Measurements from ENCODE around the gene CCDC47.

CCDC47 gene

GRCh38 chr17:63773272-63774140, at the start of gene CCDC47:
CCDC47 (minus strand) TSS chr17:63773597; CDS start chr17:63766175, 7,422 bp downstream.
- H3K9me3 ChIP-seq (ENCODE audit: control insufficient read depth, low read length): no peaks in the 10 kb centered on the region
- H3K4me3 ChIP-seq (ENCODE audit: low read length): peak within 1 kb of the TSS; percentile 98
- H3K36me3 ChIP-seq (ENCODE audit: control insufficient read depth, insufficient read depth, low read length, severe bottlenecking): peaks cover 10% of the 10 kb centered on the region
- DNase-seq (ENCODE audit: low read depth): peak; percentile 99
- peak within 1 kb of the TSS; percentile 99 for H3K9ac ChIP-seq (ENCODE audit: low read length)
- H3K4me1 ChIP-seq (ENCODE audit: control insufficient read depth, insufficient read depth, low read length): peaks cover 26% of the 10 kb centered on the region
- H3K27me3 ChIP-seq (replicated peaks; ENCODE audit: control insufficient read depth, insufficient read depth, low read length): no peaks in the 10 kb centered on the region

- H3K36me3 ChIP-seq (ENCODE audit: control insufficient read depth, insufficient read depth, low read length, severe bottlenecking): peaks cover 81% of the 10 kb centered on the region
- H3K9ac ChIP-seq (ENCODE audit: low read length): no peak overlapping the region
- H3K9me3 ChIP-seq (ENCODE audit: control insufficient read depth, low read length): no peaks in the 10 kb centered on the region
- no peak overlapping the region for H3K4me3 ChIP-seq (ENCODE audit: low read length)
- DNase-seq (ENCODE audit: low read depth): no peak
- H3K27me3 ChIP-seq (replicated peaks; ENCODE audit: control insufficient read depth, insufficient read depth, low read length): no peaks in the 10 kb centered on the region
- H3K4me1 ChIP-seq (ENCODE audit: control insufficient read depth, insufficient read depth, low read length): peaks cover 9% of the 10 kb centered on the region
Observed at GRCh38 chr17:63822537-63822936, 49.1 kb upstream of the CCDC47 start.

GRCh38 chr17:63821804-63822203, 48.4 kb upstream of the CCDC47 start:
- peaks cover 9% of the 10 kb centered on the region for H3K4me1 ChIP-seq (ENCODE audit: control insufficient read depth, insufficient read depth, low read length)
- peaks cover 88% of the 10 kb centered on the region for H3K36me3 ChIP-seq (ENCODE audit: control insufficient read depth, insufficient read depth, low read length, severe bottlenecking)
- DNase-seq (ENCODE audit: low read depth): no peak

GRCh38 chr17:63820963-63821561, 47.7 kb upstream of the CCDC47 start:
- Histone ChIP-seq H3K4me1 (ENCODE audit: control insufficient read depth, insufficient read depth, low read length) (peaks cover 7% of the 10 kb centered on the region), H3K4me3 (ENCODE audit: low read length) (no peak overlapping the region), H3K36me3 (ENCODE audit: control insufficient read depth, insufficient read depth, low read length, severe bottlenecking) (peaks cover 96% of the 10 kb centered on the region), H3K27me3 (replicated peaks; ENCODE audit: control insufficient read depth, insufficient read depth, low read length) (no peaks in the 10 kb centered on the region), H3K9ac (ENCODE audit: low read length) (no peak overlapping the region), H3K9me3 (ENCODE audit: control insufficient read depth, low read length) (no peaks in the 10 kb centered on the region)
- no peak for DNase-seq (ENCODE audit: low read depth)

More at GRCh38 chr17:63821804-63822203, 48.4 kb upstream of the CCDC47 start:
- no peaks in the 10 kb centered on the region for H3K9me3 ChIP-seq (ENCODE audit: control insufficient read depth, low read length)
- H3K27me3 ChIP-seq (replicated peaks; ENCODE audit: control insufficient read depth, insufficient read depth, low read length): no peaks in the 10 kb centered on the region
- no peak overlapping the region for H3K4me3 ChIP-seq (ENCODE audit: low read length)
- H3K9ac ChIP-seq (ENCODE audit: low read length): peak overlapping the region; percentile 2

GRCh38 chr17:63819585-63820537, 46.5 kb upstream of the CCDC47 start:
- no peak overlapping the region for H3K9ac ChIP-seq (ENCODE audit: low read length)
- H3K9me3 ChIP-seq (ENCODE audit: control insufficient read depth, low read length): no peaks in the 10 kb centered on the region
- H3K36me3 ChIP-seq (ENCODE audit: control insufficient read depth, insufficient read depth, low read length, severe bottlenecking): peaks cover 98% of the 10 kb centered on the region
- DNase-seq (ENCODE audit: low read depth): no peak
- no peak overlapping the region for H3K4me3 ChIP-seq (ENCODE audit: low read length)
- no peaks in the 10 kb centered on the region for H3K27me3 ChIP-seq (replicated peaks; ENCODE audit: control insufficient read depth, insufficient read depth, low read length)
- no peaks in the 10 kb centered on the region for H3K4me1 ChIP-seq (ENCODE audit: control insufficient read depth, insufficient read depth, low read length)

GRCh38 chr17:63819131-63819530, 45.7 kb upstream of the CCDC47 start:
- H3K9me3 ChIP-seq (ENCODE audit: control insufficient read depth, low read length): no peaks in the 10 kb centered on the region
- H3K4me3 ChIP-seq (ENCODE audit: low read length): no peak overlapping the region
- no peak for DNase-seq (ENCODE audit: low read depth)
- H3K36me3 ChIP-seq (ENCODE audit: control insufficient read depth, insufficient read depth, low read length, severe bottlenecking): peaks cover 98% of the 10 kb centered on the region
- H3K9ac ChIP-seq (ENCODE audit: low read length): no peak overlapping the region
- H3K4me1 ChIP-seq (ENCODE audit: control insufficient read depth, insufficient read depth, low read length): no peaks in the 10 kb centered on the region
- no peaks in the 10 kb centered on the region for H3K27me3 ChIP-seq (replicated peaks; ENCODE audit: control insufficient read depth, insufficient read depth, low read length)

- H3K27me3 ChIP-seq (replicated peaks; ENCODE audit: control insufficient read depth, insufficient read depth, low read length): no peaks in the 10 kb centered on the region
- H3K36me3 ChIP-seq (ENCODE audit: control insufficient read depth, insufficient read depth, low read length, severe bottlenecking): peaks cover 99% of the 10 kb centered on the region
- no peak overlapping the region for H3K9ac ChIP-seq (ENCODE audit: low read length)
- DNase-seq (ENCODE audit: low read depth): no peak
- H3K9me3 ChIP-seq (ENCODE audit: control insufficient read depth, low read length): no peaks in the 10 kb centered on the region
- H3K4me3 ChIP-seq (ENCODE audit: low read length): no peak overlapping the region
- H3K4me1 ChIP-seq (ENCODE audit: control insufficient read depth, insufficient read depth, low read length): no peaks in the 10 kb centered on the region
Observed at GRCh38 chr17:63817736-63818385, 44.5 kb upstream of the CCDC47 start.

GRCh38 chr17:63816669-63817068, 43.3 kb upstream of the CCDC47 start:
- Histone ChIP-seq H3K27me3 (replicated peaks; ENCODE audit: control insufficient read depth, insufficient read depth, low read length) (no peaks in the 10 kb centered on the region), H3K36me3 (ENCODE audit: control insufficient read depth, insufficient read depth, low read length, severe bottlenecking) (peaks cover 99% of the 10 kb centered on the region), H3K9ac (ENCODE audit: low read length) (no peak overlapping the region), H3K4me3 (ENCODE audit: low read length) (no peak overlapping the region), H3K9me3 (ENCODE audit: control insufficient read depth, low read length) (no peaks in the 10 kb centered on the region), H3K4me1 (ENCODE audit: control insufficient read depth, insufficient read depth, low read length) (no peaks in the 10 kb centered on the region)
- DNase-seq (ENCODE audit: low read depth): peak; percentile 36

- DNase-seq (ENCODE audit: low read depth): no peak
- no peaks in the 10 kb centered on the region for H3K4me1 ChIP-seq (ENCODE audit: control insufficient read depth, insufficient read depth, low read length)
- H3K9me3 ChIP-seq (ENCODE audit: control insufficient read depth, low read length): no peaks in the 10 kb centered on the region
- H3K27me3 ChIP-seq (replicated peaks; ENCODE audit: control insufficient read depth, insufficient read depth, low read length): no peaks in the 10 kb centered on the region
- H3K9ac ChIP-seq (ENCODE audit: low read length): no peak overlapping the region
- peaks cover 99% of the 10 kb centered on the region for H3K36me3 ChIP-seq (ENCODE audit: control insufficient read depth, insufficient read depth, low read length, severe bottlenecking)
- H3K4me3 ChIP-seq (ENCODE audit: low read length): no peak overlapping the region
Observed at GRCh38 chr17:63816123-63816522, 42.7 kb upstream of the CCDC47 start.

GRCh38 chr17:63809970-63810369, 36.6 kb upstream of the CCDC47 start:
- Histone ChIP-seq H3K9me3 (ENCODE audit: control insufficient read depth, low read length) (no peaks in the 10 kb centered on the region), H3K4me3 (ENCODE audit: low read length) (no peak overlapping the region), H3K4me1 (ENCODE audit: control insufficient read depth, insufficient read depth, low read length) (peaks cover 9% of the 10 kb centered on the region), H3K9ac (ENCODE audit: low read length) (no peak overlapping the region), H3K27me3 (replicated peaks; ENCODE audit: control insufficient read depth, insufficient read depth, low read length) (no peaks in the 10 kb centered on the region), H3K36me3 (ENCODE audit: control insufficient read depth, insufficient read depth, low read length, severe bottlenecking) (peaks cover 100% of the 10 kb centered on the region)
- no peak for DNase-seq (ENCODE audit: low read depth)

All from adipocyte (in vitro differentiated cells).